Hindlimb muscle (tissue), 1 donor: Measurements from ENCODE around the gene CHRNA3. TPM values are rescaled to one million over a fixed set of nuclear protein-coding genes. Genes with fewer than 3 reads are reported as not detected.
"Not testable (repeated sequence)": the region's sequence is repeated elsewhere in the genome, so short reads cannot be mapped to it uniquely, and the experiment has no call there.

Experiments
- DNase-seq: peaks from one replicate; pipeline ENCODE4 v3.0.0-alpha.2; 2013
- polyA plus RNA-seq: library from polyadenylated mRNA; unstranded; fragments of 120-200 nt; gene quantifications from one replicate; pipeline ENCODE4 v1.2.1, GENCODE V29; 2013; ENCODE audit not compliant: insufficient read length

CHRNA3 gene
- polyA plus RNA-seq, 1 donor: 0.14 TPM

DNA sequence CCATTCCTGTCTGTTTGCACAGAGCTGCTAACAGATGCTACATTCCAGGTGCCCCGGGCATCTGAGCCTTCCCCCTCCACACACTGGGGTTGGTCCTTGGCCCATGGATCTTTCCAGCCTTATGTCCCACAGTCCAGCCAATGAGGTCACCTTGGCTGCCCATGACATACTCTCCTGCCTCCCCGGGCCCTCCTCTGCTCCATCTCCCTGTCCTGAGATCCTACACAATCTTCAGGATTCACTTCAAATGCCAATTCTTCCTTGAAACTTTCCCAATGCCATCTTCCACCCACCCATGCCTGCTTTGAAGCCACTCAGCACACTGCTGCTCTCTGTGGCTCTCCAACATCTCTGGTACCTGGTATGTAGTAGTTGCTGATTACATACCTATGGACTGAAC lies 4.3 kb downstream of the CHRNA3 start:
- no peak for DNase-seq

DNA sequence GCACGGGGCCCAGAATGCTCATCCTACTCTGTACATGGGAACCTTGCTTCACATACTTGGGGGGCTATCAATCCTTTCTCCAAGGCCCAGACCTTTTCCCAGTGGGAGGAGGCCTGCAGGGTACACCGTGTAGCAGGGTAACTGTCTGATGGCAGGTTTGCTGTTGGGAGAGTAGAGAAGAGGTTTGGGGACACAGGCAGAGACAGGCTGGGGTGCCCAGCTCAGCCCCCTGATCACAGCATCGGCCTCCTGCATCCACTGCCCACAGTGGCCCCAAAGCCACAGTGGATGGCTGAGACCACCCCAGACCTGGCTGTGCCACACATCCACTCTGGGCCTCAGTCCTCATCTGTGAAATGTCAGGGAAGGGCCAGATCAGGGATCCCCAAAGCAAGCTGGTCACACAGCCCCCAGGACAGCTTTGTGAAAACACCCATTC lies 5.6 kb downstream of the CHRNA3 start:
- DNase-seq: no peak

- DNase-seq: no peak
Observed at GRCh38 chr15:78614021-78614420, 6.8 kb downstream of the CHRNA3 start.

GRCh38 chr15:78609551-78609950 lies 11.2 kb downstream of the CHRNA3 start:
- not testable (repeated sequence) for DNase-seq

- no peak for DNase-seq
Observed at GRCh38 chr15:78605680-78606079, 15.1 kb downstream of the CHRNA3 start.

DNA sequence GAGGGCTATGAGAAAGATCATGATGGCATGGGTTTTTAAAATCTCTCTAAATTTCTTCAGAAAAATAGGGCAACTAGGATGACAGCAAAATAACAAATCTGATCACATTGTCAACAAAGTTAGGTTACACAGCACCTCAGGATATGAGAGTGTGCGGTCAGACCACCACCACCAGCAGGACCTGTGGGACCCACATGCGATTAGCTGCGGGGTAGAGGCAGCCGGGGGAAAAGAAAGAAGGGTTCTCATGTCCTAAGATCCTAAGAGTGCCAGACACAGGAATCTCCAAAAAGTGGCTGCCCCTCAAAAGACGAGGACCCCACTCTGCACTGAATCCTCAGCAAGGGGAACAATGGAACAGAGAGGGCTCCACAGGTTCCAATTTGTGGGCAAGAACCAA lies 15.6 kb downstream of the CHRNA3 start:
- DNase-seq: no peak

DNA sequence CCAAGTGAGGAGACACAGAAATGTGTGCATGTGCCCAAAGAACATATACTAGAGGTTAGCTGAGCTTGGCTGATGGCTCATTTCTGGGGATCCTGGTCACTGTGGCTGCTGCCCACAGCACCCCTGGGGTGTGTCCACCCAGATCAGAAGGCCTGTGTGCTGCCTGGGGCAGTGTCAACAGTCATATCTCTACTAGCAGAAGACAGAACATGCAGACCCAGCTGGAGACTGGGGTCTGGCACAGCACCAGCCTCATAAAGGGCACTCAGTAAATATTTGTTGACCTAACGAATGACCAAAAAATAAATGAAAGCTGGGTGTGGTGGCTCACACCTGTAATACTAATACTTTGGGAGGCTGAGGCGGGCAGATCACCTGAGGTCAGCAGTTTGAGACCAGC lies 16.4 kb downstream of the CHRNA3 start:
- no peak for DNase-seq

- DNase-seq: no peak
Observed at GRCh38 chr15:78603467-78603866, 17.3 kb downstream of the CHRNA3 start.

DNA sequence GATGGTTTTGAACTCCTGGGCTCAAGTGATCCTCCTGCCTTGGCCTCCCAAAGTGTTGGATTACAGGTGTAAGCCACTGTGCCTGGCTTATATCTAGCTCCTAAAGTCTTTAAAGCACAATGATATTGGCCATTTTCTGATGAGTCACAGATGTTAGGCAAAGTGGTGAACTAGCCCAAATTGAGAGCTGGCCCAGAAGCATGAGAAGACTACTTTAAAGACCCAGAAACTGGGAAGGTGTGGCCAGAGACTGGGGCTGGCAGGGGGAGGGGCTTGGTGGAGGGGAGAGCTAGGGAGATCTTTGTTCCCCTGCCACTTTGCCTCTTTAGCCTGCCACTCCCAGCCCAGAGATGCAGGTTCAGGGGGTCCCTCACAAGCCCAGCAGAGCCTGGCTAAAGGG lies 21.6 kb downstream of the CHRNA3 start:
- no peak for DNase-seq

DNA sequence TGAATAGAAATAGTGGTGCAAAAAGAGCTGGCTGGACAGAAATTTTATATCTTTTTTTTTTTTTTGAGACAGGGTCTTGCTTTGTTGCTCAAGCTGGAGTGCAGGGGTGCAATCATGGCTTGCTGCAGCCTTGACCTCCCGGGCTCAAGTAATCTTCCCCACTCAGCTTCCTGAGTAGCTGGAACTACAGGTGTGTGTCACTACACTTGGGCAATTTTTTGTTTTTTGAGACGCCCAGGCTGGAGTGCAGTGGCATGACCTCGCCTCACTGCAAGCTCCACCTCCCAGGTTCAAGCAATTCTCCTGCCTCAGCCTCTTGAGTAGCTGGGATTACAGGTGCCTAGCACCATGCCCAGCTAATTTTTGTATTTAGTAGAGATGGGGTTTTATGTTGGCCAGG lies 22.4 kb downstream of the CHRNA3 start:
- DNase-seq: no peak

DNA sequence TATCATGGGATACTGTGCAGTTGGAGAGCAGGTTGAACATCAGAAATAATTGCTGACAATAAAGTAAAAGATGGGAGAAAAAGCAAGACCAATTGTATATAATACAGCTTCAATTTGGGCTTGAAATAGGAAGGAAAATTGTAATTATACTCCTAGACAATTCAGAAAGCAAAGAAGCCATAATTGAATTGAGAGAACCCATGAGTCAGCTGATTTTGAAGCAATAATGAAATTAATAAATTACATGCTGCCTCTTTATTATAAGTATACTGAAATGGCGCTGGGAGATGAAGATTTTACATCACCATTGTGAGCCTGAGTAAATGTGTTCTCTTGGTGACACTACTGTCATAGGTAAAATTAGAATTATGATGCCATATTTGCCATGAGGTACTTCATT lies 23.2 kb downstream of the CHRNA3 start:
- no peak for DNase-seq

DNA sequence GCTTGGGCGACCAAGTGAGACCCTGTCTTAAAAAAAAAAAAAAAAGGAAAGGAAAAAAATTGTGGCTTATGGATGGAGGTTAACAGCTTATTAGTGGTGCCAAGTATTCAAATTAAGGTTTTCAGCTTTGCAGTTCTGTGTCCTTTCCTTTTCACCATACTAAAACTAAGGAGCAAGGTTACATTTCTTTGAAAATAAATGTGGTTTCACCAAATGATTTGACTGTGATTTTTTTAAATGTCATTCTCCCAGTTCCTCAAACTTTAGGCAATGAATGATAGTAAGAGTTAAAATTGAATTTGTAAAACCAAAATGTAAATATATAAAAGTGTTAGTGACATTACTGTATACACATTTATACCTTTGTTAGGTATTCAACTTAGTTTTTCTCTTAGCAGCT lies 45.9 kb downstream of the CHRNA3 start:
- no peak for DNase-seq

DNA sequence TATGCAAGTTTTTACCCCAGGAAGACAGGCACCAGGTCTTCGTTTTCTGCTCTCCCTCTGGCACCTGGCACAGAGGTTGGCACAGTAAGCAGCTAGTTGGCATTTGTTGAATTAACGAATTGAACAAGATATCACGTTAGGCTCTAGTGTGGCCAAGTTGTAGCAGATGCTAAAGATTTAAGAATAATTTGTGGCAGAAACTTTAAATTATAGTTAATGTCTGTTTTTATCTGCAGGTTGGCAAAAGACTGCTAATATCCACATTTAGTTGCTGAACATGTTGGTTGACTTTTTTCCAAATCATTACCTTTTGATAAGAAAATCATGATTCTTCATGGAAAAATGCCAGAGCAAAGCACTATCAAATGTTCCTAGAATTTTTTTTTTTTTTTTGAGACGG lies 47.4 kb downstream of the CHRNA3 start:
- DNase-seq: no peak

- DNase-seq: no peak
Observed at GRCh38 chr15:78571382-78571781, 49.4 kb downstream of the CHRNA3 start.

DNA sequence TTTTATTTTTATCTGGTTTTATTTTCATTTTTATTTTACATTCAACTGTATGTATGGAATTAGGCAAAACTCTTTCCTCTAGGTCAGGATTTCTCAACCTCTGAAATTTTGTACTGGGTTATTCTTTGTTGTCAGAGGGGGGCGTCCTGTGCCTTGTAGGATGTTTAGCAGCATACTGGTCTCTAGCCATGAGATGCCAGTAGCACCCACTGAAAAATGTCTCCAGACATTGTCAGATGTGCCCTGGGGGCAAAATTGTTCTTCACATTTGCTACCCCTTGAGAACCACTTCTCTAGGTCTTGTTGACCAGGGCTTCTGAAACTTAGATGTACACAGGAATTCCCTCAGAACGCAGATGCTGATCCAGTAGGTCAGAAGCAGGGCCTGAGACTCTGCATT lies 50.1 kb downstream of the CHRNA3 start:
- DNase-seq: no peak

- no peak for DNase-seq
Observed at GRCh38 chr15:78567531-78567930, 53.3 kb downstream of the CHRNA3 start.

- no peak for DNase-seq
Observed at GRCh38 chr15:78565951-78566774, 54.6 kb downstream of the CHRNA3 start.

- DNase-seq: peak; percentile 58
Observed at GRCh38 chr15:78565097-78565950, 55.5 kb downstream of the CHRNA3 start, which contains the start of gene CHRNA5. CHRNA5 (plus strand) TSS chr15:78565520; CDS start chr15:78565720, 200 bp downstream.

DNA sequence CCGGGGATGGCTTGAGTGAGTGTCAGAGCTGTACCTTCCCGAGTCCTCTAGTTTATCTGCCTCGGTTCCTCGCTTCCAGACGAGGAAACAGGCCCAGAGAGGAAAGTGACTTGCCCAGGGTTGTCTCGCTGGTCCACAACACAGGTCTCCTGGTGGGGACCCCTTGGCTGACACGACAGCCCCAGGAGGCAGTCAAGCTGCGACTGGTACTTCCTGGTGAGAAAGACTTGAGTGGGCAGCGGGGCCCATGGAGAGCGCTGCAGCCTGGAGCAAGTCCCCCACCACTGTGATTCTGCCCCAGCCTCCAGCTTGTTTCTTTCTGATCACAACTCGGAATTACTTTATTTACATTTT lies 56.1 kb downstream of the CHRNA3 start:
- no peak for DNase-seq

DNA sequence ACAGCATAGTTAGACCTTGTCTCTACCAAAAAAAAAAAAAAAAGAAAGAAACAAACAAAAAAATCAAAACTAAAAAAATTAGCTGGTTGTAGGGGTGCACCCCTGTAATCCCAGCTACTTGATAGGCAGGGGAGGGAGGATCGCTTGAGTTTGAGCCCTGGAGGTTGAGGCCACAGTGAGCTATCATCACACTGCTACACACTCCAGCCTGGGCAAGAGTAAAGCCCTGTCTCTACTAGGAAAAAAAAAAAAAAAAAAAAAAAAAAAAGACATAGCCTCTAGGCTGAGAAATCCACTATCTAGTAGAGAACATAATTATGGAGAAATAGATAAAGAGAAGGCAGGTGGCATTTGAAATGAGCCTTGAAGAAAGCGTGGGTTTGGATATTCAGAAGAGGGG lies 57.7 kb downstream of the CHRNA3 start:
- DNase-seq: no peak

DNA sequence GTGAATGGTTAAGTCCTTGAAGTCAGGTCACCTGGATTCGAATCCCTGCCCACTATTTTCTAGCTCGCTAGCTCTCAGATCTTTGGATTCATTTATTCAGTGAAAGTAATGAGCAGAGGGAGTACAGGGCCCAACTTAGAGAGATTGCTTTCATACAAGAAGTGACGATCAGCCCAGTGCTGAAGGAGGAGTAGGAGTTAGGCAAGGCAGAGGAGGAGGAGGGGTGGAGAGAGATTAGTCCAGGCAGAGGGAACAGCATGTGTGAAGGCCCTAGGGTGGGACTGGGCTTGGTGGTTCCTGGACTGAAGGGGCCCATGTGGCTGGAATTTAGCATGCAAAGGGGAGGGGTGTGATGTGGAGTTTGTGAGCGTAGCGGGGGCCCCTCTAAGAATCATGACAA lies 59.3 kb downstream of the CHRNA3 start:
- DNase-seq: no peak

GRCh38 chr15:78560201-78560600 lies 60.6 kb downstream of the CHRNA3 start:
- not testable (repeated sequence) for DNase-seq

DNA sequence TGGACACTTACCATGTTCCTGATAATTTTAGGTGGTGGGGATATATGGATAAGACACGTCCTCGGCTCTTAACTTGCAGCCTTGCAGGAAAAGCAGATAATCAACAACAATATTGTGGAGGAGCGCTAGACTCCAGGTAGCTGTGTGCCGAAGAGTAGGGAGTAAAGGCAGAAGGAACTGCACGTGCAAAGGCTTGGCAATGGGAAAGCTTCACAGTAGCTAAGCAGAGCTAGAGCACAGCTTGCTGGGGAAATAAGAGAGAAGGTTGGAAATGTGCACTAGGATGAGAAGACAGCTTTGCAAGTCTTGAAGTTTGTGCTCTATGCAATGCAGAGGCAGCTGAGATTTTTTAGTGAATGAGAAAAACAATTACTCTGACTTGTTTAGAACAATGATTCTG lies 68.2 kb downstream of the CHRNA3 start:
- DNase-seq: no peak

- DNase-seq: no peak
Observed at GRCh38 chr15:78551902-78552301, 68.9 kb downstream of the CHRNA3 start.
